Measurements from ENCODE around the gene LRP1-AS. TPM values are rescaled to one million over a fixed set of nuclear protein-coding genes. Genes with fewer than 3 reads are reported as not detected.

Gene LRP1-AS
- total and polyA plus RNA-seq, 2 donors from 2014 or later, result not detected

DNA sequence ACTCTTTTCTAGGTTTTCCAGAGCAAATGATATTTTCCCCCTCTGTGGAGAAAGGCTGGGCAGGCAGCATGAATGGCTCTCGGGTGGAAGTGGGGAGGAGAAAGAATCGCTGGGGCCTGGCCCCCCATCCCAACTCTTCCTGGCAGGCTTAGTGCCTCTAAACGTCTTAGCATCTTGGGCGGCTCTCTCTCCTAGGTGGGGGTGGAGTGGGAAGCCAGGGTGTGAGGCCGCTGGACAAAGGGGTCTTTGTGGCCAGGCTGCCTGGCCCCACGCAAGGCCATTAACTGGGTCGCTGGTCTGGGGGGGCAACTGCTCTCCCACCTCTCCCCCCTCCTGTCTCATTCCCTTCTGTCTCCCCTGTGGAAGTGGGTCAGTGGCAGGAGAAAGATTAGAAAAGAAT, 4.7 kb downstream of the LRP1-AS start:
- H3K27me3 ChIP-seq (ENCODE audit: control insufficient read depth, insufficient read depth, low read length), result no peaks in the 10 kb centered on the region
- no peak overlapping the region for H3K9ac ChIP-seq (ENCODE audit: low read length in 3 of 3)
- DNase-seq (no peak), FAIRE-seq (no peak)
- H3K36me3 ChIP-seq (ENCODE audit: control insufficient read depth in 2 of 3, insufficient read depth in 3 of 3, low read length in 3 of 3), result peaks cover 13 to 35% (median 17%) of the 10 kb centered on the region in 3 donors
- no peaks in the 10 kb centered on the region for H3K9me3 ChIP-seq (ENCODE audit: control insufficient read depth in 2 of 3, insufficient read depth in 1 of 3, low read length in 3 of 3)
- intact Hi-C loops (cut with DNase I), result no loop called here
- TF ChIP-seq CTCF (IDR thresholded peaks at IDR 0.05; ENCODE audit: borderline replicate concordance, extremely low read depth, insufficient read depth), result no peak
- no peak overlapping the region for H3K27ac ChIP-seq (ENCODE audit: low read depth in 2 of 2, low read length in 2 of 2)
- H3K4me1 ChIP-seq (ENCODE audit: control insufficient read depth in 2 of 3, insufficient read depth in 2 of 3, low read depth in 1 of 3, low read length in 3 of 3), result peaks cover 0 to 10% (median 0%) of the 10 kb centered on the region in 3 donors
- no peak overlapping the region for H3K4me3 ChIP-seq (ENCODE audit: low read length in 3 of 3)

DNA sequence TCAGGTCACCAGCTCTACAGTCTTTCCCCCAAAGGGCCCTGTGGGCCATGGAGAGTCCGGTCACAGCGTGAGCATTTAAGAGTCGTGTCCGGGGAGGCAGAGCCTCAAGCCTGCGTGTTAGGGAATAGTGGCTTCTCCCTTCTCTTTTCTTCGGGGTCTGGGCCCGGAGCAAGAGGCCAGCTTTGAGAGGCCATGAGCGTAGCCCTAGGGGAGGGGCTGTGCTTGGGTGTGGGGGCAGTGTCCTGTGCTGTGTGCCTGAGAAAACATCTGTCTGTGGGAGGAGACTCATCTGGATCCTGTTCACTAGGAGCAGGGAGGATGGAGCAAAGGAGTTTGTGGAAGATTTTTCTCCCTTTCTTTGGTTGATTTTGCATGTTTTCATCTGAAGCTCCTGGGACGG, 5.3 kb downstream of the LRP1-AS start:
- no peak overlapping the region for H3K9ac ChIP-seq (ENCODE audit: low read length in 3 of 3)
- peaks cover 13 to 35% (median 17%) of the 10 kb centered on the region in 3 donors for H3K36me3 ChIP-seq (ENCODE audit: control insufficient read depth in 2 of 3, insufficient read depth in 3 of 3, low read length in 3 of 3)
- TF ChIP-seq CTCF (IDR thresholded peaks at IDR 0.05; ENCODE audit: borderline replicate concordance, extremely low read depth, insufficient read depth), result no peak
- H3K27ac ChIP-seq (ENCODE audit: low read depth in 2 of 2, low read length in 2 of 2), result no peak overlapping the region
- DNase-seq, result peak in 3 of 5 donors; percentile 41 to 65 (median 44)
- no peaks in the 10 kb centered on the region for H3K27me3 ChIP-seq (ENCODE audit: control insufficient read depth, insufficient read depth, low read length)
- no peak overlapping the region for H3K4me3 ChIP-seq (ENCODE audit: low read length in 3 of 3)
- intact Hi-C loops (cut with DNase I), result no loop called here
- no peak for FAIRE-seq
- no peaks in the 10 kb centered on the region for H3K9me3 ChIP-seq (ENCODE audit: control insufficient read depth in 2 of 3, insufficient read depth in 1 of 3, low read length in 3 of 3)
- peaks cover 0 to 8% (median 0%) of the 10 kb centered on the region in 3 donors for H3K4me1 ChIP-seq (ENCODE audit: control insufficient read depth in 2 of 3, insufficient read depth in 2 of 3, low read depth in 1 of 3, low read length in 3 of 3)

GRCh38 chr12:57141249-57141648, 6.2 kb downstream of the LRP1-AS start:
- H3K27ac ChIP-seq (ENCODE audit: low read depth in 2 of 2, low read length in 2 of 2), result no peak overlapping the region
- FAIRE-seq, result no peak
- no peak for TF ChIP-seq CTCF (IDR thresholded peaks at IDR 0.05; ENCODE audit: borderline replicate concordance, extremely low read depth, insufficient read depth)

More at GRCh38 chr12:57141249-57141648, 6.2 kb downstream of the LRP1-AS start:
- Histone ChIP-seq H3K9me3 (ENCODE audit: control insufficient read depth in 2 of 3, insufficient read depth in 1 of 3, low read length in 3 of 3) (no peaks in the 10 kb centered on the region), H3K4me3 (ENCODE audit: low read length in 3 of 3) (no peak overlapping the region), H3K4me1 (ENCODE audit: control insufficient read depth in 2 of 3, insufficient read depth in 2 of 3, low read depth in 1 of 3, low read length in 3 of 3) (peaks cover 0 to 4% (median 0%) of the 10 kb centered on the region in 3 donors), H3K36me3 (ENCODE audit: control insufficient read depth in 2 of 3, insufficient read depth in 3 of 3, low read length in 3 of 3) (peaks cover 13 to 32% (median 17%) of the 10 kb centered on the region in 3 donors), H3K9ac (ENCODE audit: low read length in 3 of 3) (no peak overlapping the region), H3K27me3 (ENCODE audit: control insufficient read depth, insufficient read depth, low read length) (no peaks in the 10 kb centered on the region)
- intact Hi-C loops (cut with DNase I), result no loop called here
- DNase-seq, result no peak

Measured in kidney (tissue), 14 donors.